ENCODE results near the gene AGBL4.

The AGBL4 gene

GRCh38 chr1:48939042-48939441, 1084.7 kb downstream of the AGBL4 start:
- TF ChIP-seq CTCF (IDR thresholded peaks at IDR 0.05; ENCODE audit: insufficient read depth, missing control alignments), result no peak
- no peak for FAIRE-seq
- DNase-seq (ENCODE audit: insufficient read length, low spot score), result no peak

GRCh38 chr1:48937732-48938131, 1086.0 kb downstream of the AGBL4 start:
- DNase-seq (ENCODE audit: insufficient read length, low spot score) (no peak), FAIRE-seq (no peak)
- TF ChIP-seq CTCF (IDR thresholded peaks at IDR 0.05; ENCODE audit: insufficient read depth, missing control alignments), result no peak

- TF ChIP-seq CTCF (IDR thresholded peaks at IDR 0.05; ENCODE audit: insufficient read depth, missing control alignments), result no peak
- FAIRE-seq (no peak), DNase-seq (ENCODE audit: insufficient read length, low spot score) (no peak)
Observed at GRCh38 chr1:48936436-48936835, 1087.3 kb downstream of the AGBL4 start.

- FAIRE-seq (no peak), DNase-seq (ENCODE audit: insufficient read length, low spot score) (no peak)
- no peak for TF ChIP-seq CTCF (IDR thresholded peaks at IDR 0.05; ENCODE audit: insufficient read depth, missing control alignments)
Observed at GRCh38 chr1:48932366-48932765, 1091.4 kb downstream of the AGBL4 start.

- TF ChIP-seq CTCF (IDR thresholded peaks at IDR 0.05; ENCODE audit: insufficient read depth, missing control alignments), result no peak
- DNase-seq (ENCODE audit: insufficient read length, low spot score) (no peak), FAIRE-seq (no peak)
Observed at GRCh38 chr1:48931506-48932192, 1092.1 kb downstream of the AGBL4 start.

GRCh38 chr1:48930011-48930410, 1093.7 kb downstream of the AGBL4 start:
- peak; percentile 85 for FAIRE-seq
- no peak for DNase-seq (ENCODE audit: insufficient read length, low spot score)
- TF ChIP-seq CTCF (IDR thresholded peaks at IDR 0.05; ENCODE audit: insufficient read depth, missing control alignments), result no peak

- FAIRE-seq (no peak), DNase-seq (ENCODE audit: insufficient read length, low spot score) (no peak)
- no peak for TF ChIP-seq CTCF (IDR thresholded peaks at IDR 0.05; ENCODE audit: insufficient read depth, missing control alignments)
Observed at GRCh38 chr1:48924099-48924498, 1099.7 kb downstream of the AGBL4 start.

Data from D721Med (cell line).